Ishikawa (cell line): Measurements from ENCODE around the gene BBS7.

ENCODE experiments used
- CEBPB ChIP-seq: IDR thresholded peaks from 2 replicates; pipeline ENCODE4 v1.6.1; 2012
- EP300 ChIP-seq: IDR thresholded peaks from 2 replicates; pipeline ENCODE4 v1.6.1; 2012; ENCODE audit warnings: borderline replicate concordance
- TEAD4 ChIP-seq: IDR thresholded peaks from 2 replicates; pipeline ENCODE4 v1.6.1; 2012

DNA sequence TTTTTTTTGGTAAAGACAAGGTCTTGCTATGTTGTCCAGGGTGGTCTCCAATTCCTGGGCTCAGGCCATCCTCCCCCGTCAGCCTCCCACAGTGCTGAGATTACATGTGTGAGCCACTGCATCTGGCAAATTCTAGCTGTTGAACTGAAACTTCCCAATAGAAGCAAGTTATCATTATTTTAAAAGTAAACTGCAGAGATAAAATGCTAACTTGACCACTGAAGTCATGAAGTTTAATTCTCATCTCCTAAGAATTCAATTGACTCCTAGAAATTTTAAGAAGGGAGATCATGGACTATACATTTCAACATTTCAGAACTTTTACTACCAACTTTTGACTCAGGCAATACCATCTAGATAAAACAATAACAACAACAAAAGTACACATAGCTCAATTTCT is 80.8 kb downstream of the BBS7 start:
- TF ChIP-seq EP300 (no peak), TEAD4 (no peak), CEBPB (no peak)
